HG03097 (cell line): ENCODE results near the gene MYO9B.
A peak's percentile ranks its signal among the peaks of the same experiment; 100 is the strongest.

Experiments used
- ATAC-seq: cut with Tn5 transposase; IDR thresholded peaks from one replicate; pipeline ENCODE4 v1.9.1; 2021; ENCODE audit not compliant: unreplicated experiment, low FRiP score

The MYO9B gene

GRCh38 chr19:17075035-17075863, at the start of gene MYO9B, which contains the start of gene HAUS8:
MYO9B (plus strand) TSS chr19:17075777; CDS start chr19:17101718, 25,941 bp downstream.
HAUS8 (minus strand) TSS chr19:17075452; CDS start chr19:17075422, 30 bp downstream.
- ATAC-seq = peak; percentile 75

GRCh38 chr19:17025991-17026658, 49.5 kb upstream of the MYO9B start:
- ATAC-seq = no peak

GRCh38 chr19:17026706-17027534, 48.7 kb upstream of the MYO9B start, which contains the start of gene CPAMD8:
CPAMD8 (minus strand) TSS chr19:17026810; CDS start chr19:17026642, 168 bp downstream.
- no peak for ATAC-seq

GRCh38 chr19:17027535-17027975, 48.0 kb upstream of the MYO9B start:
- ATAC-seq = no peak

- no peak for ATAC-seq
Observed at GRCh38 chr19:17031741-17032140, 43.8 kb upstream of the MYO9B start.

- ATAC-seq = no peak
Observed at GRCh38 chr19:17035842-17036424, 39.6 kb upstream of the MYO9B start.

- no peak for ATAC-seq
Observed at GRCh38 chr19:17036640-17037039, 38.9 kb upstream of the MYO9B start.

GRCh38 chr19:17037184-17037583, 38.4 kb upstream of the MYO9B start:
- ATAC-seq = no peak

GRCh38 chr19:17037966-17038500, 37.5 kb upstream of the MYO9B start:
- no peak for ATAC-seq

- no peak for ATAC-seq
Observed at GRCh38 chr19:17041976-17042375, 33.6 kb upstream of the MYO9B start.

GRCh38 chr19:17043744-17044143, 31.8 kb upstream of the MYO9B start:
- ATAC-seq = no peak

GRCh38 chr19:17045907-17046502, 29.6 kb upstream of the MYO9B start:
- no peak for ATAC-seq

GRCh38 chr19:17048885-17049453, 26.6 kb upstream of the MYO9B start:
- ATAC-seq = no peak

- ATAC-seq = no peak
Observed at GRCh38 chr19:17049711-17050280, 25.8 kb upstream of the MYO9B start.

GRCh38 chr19:17052439-17052838, 23.1 kb upstream of the MYO9B start:
- ATAC-seq = no peak

GRCh38 chr19:17054746-17055145, 20.8 kb upstream of the MYO9B start:
- ATAC-seq = no peak

- no peak for ATAC-seq
Observed at GRCh38 chr19:17055636-17056035, 19.9 kb upstream of the MYO9B start.

- ATAC-seq = no peak
Observed at GRCh38 chr19:17058236-17058635, 17.3 kb upstream of the MYO9B start.

GRCh38 chr19:17060802-17061201, 14.8 kb upstream of the MYO9B start:
- ATAC-seq = no peak
